Measurements from ENCODE around the gene ZNF747. TPM values are rescaled to one million over a fixed set of nuclear protein-coding genes. Genes with fewer than 3 reads are reported as not detected.

Gene ZNF747
- total and polyA plus RNA-seq, 10 of the 15 experiments (the other 5 are each of a cell fraction or from before 2014, with no cell fraction given): 1.0 to 13.0 (median 7.2) TPM

- RAD21 ChIA-PET (ENCODE audit: unreplicated experiment): interaction anchor here (1.5 to 1.8 kb wide), 2 partner anchors 59 to 109 kb away, joined by 4 to 5 read pairs; partner anchors contain the start of gene DCTPP1
- no peak for DNase-seq (ENCODE audit: low read depth, low spot score)
- ATAC-seq: no peak
- CTCF ChIA-PET: interaction anchor here (1.0 to 1.9 kb wide), 5 partner anchors 8 to 140 kb away, joined by 3 to 6 read pairs (median 3); partner anchors contain the start of gene DCTPP1
- no peak overlapping the region for H3K9ac ChIP-seq (ENCODE audit: control insufficient read depth, insufficient read depth, low read length)
- 0 out of 4 replicates have a peak, but pooled peaks of 1 of the 2 experiments have one; percentile 12 for TF ChIP-seq SRF (IDR thresholded peaks at IDR 0.05; ENCODE audit: low read depth in 2 of 2, low read length in 2 of 2)
- no peak for TF ChIP-seq HDAC2 (IDR thresholded peaks at IDR 0.05)
- no peak overlapping the region for H3K4me2 ChIP-seq (ENCODE audit: control insufficient read depth, insufficient read depth)
- in situ Hi-C loops (cut with MboI): no loop called here
- peaks cover 17 to 20% of the 10 kb centered on the region in 2 experiments for H3K36me3 ChIP-seq (ENCODE audit: control insufficient read depth in 2 of 2, insufficient read depth in 2 of 2, low read length in 1 of 2)
- 92% methylated on average over 11 of the region's 11 CpGs for WGBS (ENCODE audit: insufficient coverage, insufficient replicate concordance, low lambda C conversion rate, missing lambda C conversion rate)
- H3K79me2 ChIP-seq (ENCODE audit: control insufficient read depth, insufficient read depth, low read length): no peaks in the 10 kb centered on the region
- no peaks in the 10 kb centered on the region for H3K27me3 ChIP-seq (replicated peaks in 1 of 2; ENCODE audit: control insufficient read depth in 2 of 2, insufficient read depth in 2 of 2, low read length in 1 of 2)
- intact Hi-C loops (cut with micrococcal nuclease; ENCODE audit: unreplicated experiment): no loop called here
- POLR2A ChIA-PET: interaction anchor here (1.1 to 2.0 kb wide), 3 partner anchors 10 to 57 kb away, joined by 3 to 6 read pairs (median 4); no protein-coding TSS in a partner anchor
- SMC1A ChIA-PET (ENCODE audit: uncharacterized antibody, unreplicated experiment): interaction anchor here (1.3 to 1.8 kb wide), 4 partner anchors 12 to 40 kb away, joined by 3 to 7 read pairs (median 4); partner anchors contain the start of gene ITGAL
- H3K4me1 ChIP-seq (ENCODE audit: control insufficient read depth, insufficient read depth, low read length): peaks cover 4% of the 10 kb centered on the region
- H3K27ac ChIP-seq (ENCODE audit: control insufficient read depth, insufficient read depth): no peak overlapping the region
- no peak overlapping the region for H2AFZ ChIP-seq (ENCODE audit: control insufficient read depth, low read depth, low read length)
- no peaks in the 10 kb centered on the region for H3K9me3 ChIP-seq (replicated peaks; ENCODE audit: control insufficient read depth, insufficient read depth, low read length)
- BruUV-seq (replicated peaks): no TSS peak
- no peak overlapping the region for H3K4me3 ChIP-seq
- no peak for FAIRE-seq
- H4K20me1 ChIP-seq (ENCODE audit: control insufficient read depth, insufficient read depth): no peaks in the 10 kb centered on the region
Measured at GRCh38 chr16:30488764-30489605, 45.7 kb downstream of the ZNF747 start.

- ChIA-PET CTCF (interaction anchor here (0.8 to 1.4 kb wide), 4 partner anchors 9 to 112 kb away, joined by 3 to 8 read pairs (median 5); no protein-coding TSS in a partner anchor), RAD21 (ENCODE audit: unreplicated experiment) (interaction anchor here (0.7 to 0.8 kb wide), 2 partner anchors 41 to 57 kb away, joined by 3 to 4 read pairs; no protein-coding TSS in a partner anchor), POLR2A (interaction anchor here (0.7 to 1.2 kb wide), 5 partner anchors 42 to 208 kb away, joined by 3 to 4 read pairs (median 4); no protein-coding TSS in a partner anchor), SMC1A (ENCODE audit: uncharacterized antibody, unreplicated experiment) (interaction anchor here (0.7 to 2.4 kb wide), 3 partner anchors 10 to 56 kb away, joined by 4 to 6 read pairs (median 5); partner anchors contain the start of gene DCTPP1)
- BruUV-seq (replicated peaks): no TSS peak
- Histone ChIP-seq H3K36me3 (ENCODE audit: control insufficient read depth in 2 of 2, insufficient read depth in 2 of 2, low read length in 1 of 2) (peaks cover 21 to 23% of the 10 kb centered on the region in 2 experiments), H4K20me1 (ENCODE audit: control insufficient read depth, insufficient read depth) (no peaks in the 10 kb centered on the region), H3K9me3 (replicated peaks; ENCODE audit: control insufficient read depth, insufficient read depth, low read length) (no peaks in the 10 kb centered on the region), H3K27me3 (replicated peaks in 1 of 2; ENCODE audit: control insufficient read depth in 2 of 2, insufficient read depth in 2 of 2, low read length in 1 of 2) (no peaks in the 10 kb centered on the region), H3K9ac (ENCODE audit: control insufficient read depth, insufficient read depth, low read length) (no peak overlapping the region), H3K4me1 (ENCODE audit: control insufficient read depth, insufficient read depth, low read length) (peaks cover 4% of the 10 kb centered on the region), H3K27ac (ENCODE audit: control insufficient read depth, insufficient read depth) (no peak overlapping the region), H3K79me2 (ENCODE audit: control insufficient read depth, insufficient read depth, low read length) (no peaks in the 10 kb centered on the region), H3K4me2 (ENCODE audit: control insufficient read depth, insufficient read depth) (no peak overlapping the region), H3K4me3 (no peak overlapping the region), H2AFZ (ENCODE audit: control insufficient read depth, low read depth, low read length) (no peak overlapping the region)
- intact Hi-C loops (cut with micrococcal nuclease; ENCODE audit: unreplicated experiment): no loop called here
- in situ Hi-C loops (cut with MboI): no loop called here
- no peak for DNase-seq (ENCODE audit: low read depth, low spot score)
- 80% methylated on average over 7 of the region's 7 CpGs for WGBS (ENCODE audit: insufficient coverage, insufficient replicate concordance, low lambda C conversion rate, missing lambda C conversion rate)
- ATAC-seq: no peak
- FAIRE-seq: no peak
- TF ChIP-seq CHD2 (IDR thresholded peaks at IDR 0.05; ENCODE audit: borderline replicate concordance, low read depth, low read length) (no peak), E2F4 (IDR thresholded peaks at IDR 0.05; ENCODE audit: low read depth, low read length) (no peak), POU2F2 (IDR thresholded peaks at IDR 0.05; ENCODE audit: borderline replicate concordance, low read depth, low read length) (no peak), ZNF217 (IDR thresholded peaks at IDR 0.05) (no peak), IRF3 (IDR thresholded peaks at IDR 0.05) (no peak)
Measured at GRCh38 chr16:30485818-30486436, 48.7 kb downstream of the ZNF747 start.
